CD4-positive, alpha-beta T cell treated with Interleukin-15 for 1 hour (primary cell): ENCODE data around the gene GALT.

Experiments used
- DNase-seq: peaks from one replicate; pipeline ENCODE4 v3.0.0-alpha.2; 2020

Gene GALT

GRCh38 chr9:34652602-34653000 lies 6.1 kb downstream of the GALT start:
- no peak for DNase-seq

GRCh38 chr9:34653151-34654072 lies 6.9 kb downstream of the GALT start:
- DNase-seq: no peak

- no peak for DNase-seq
These were observed 8.0 kb downstream of the GALT start for GRCh38 chr9:34654323-34655051.

GRCh38 chr9:34655394-34655793 lies 8.9 kb downstream of the GALT start:
- DNase-seq: no peak

- DNase-seq: no peak
These were observed 10.5 kb downstream of the GALT start for GRCh38 chr9:34656992-34657391.

- no peak for DNase-seq
These were observed 12.0 kb downstream of the GALT start for GRCh38 chr9:34658461-34658860.

DNA sequence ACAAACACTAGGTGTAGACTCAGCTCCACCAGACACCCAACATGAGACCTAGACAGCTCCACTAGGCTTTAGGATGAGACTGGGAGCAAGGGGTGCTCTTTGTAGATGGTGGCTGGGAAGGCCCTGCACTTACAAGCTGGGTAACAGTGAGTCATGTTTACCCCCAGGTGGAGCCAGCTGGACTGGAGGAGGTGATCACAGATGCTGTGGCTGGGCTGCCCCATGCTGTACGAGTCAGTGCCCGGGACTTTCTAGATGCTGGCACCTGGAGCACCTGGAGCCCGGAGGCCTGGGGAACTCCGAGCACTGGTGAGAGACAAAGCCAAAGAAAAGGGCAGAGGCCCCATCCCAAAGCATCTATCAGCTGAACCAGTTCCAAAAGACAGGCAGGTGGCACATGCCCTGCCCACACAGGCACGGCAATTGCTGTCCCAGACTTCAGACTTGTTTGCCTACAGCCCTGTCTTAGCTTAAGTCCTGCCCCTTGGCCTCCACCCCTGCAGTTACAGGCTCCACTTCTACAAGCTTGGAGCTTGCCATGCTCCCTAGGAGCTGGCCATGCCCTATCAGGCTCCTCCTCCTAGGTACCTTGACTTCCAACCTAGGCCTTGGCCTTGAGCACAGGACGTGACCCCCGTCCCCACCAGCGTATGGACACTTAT lies 13.2 kb downstream of the GALT start:
- no peak for DNase-seq

- no peak for DNase-seq
These were observed 16.2 kb downstream of the GALT start, which contains the start of gene CCL27 for GRCh38 chr9:34662526-34663302. Gene CCL27, minus strand, starts transcription at chr9:34662657. Its CDS starts 24 bp downstream, at chr9:34662633.

- peak; percentile 64 for DNase-seq
These were observed 16.8 kb downstream of the GALT start for GRCh38 chr9:34663303-34663605.

- DNase-seq: peak; percentile 73
These were observed 18.0 kb downstream of the GALT start for GRCh38 chr9:34664281-34665066.

GRCh38 chr9:34665067-34665380 lies 18.5 kb downstream of the GALT start:
- DNase-seq: no peak

- DNase-seq: peak; percentile 94
These were observed 19.1 kb downstream of the GALT start for GRCh38 chr9:34665381-34666250.

GRCh38 chr9:34669809-34670562 lies 23.5 kb downstream of the GALT start:
- no peak for DNase-seq

DNA sequence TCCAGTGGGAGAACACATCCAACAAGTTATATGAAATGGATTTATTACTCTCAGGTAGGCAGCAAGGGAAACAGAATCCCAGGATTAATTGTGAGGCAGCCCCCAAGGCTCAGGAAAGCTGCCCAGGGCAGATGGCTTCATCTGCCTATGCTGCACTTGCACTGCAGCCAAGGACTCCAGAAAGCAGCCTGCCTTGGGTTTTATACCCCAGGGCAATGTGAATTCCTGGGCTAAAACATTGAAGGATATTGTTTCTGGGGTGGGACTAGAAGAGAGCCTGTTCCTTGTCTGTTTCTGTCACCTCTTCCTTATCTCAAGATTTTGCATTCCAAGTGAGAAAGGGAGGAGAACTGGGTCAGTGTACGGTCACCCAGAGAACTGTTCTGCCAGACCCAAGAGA lies 24.8 kb downstream of the GALT start:
- no peak for DNase-seq

DNA sequence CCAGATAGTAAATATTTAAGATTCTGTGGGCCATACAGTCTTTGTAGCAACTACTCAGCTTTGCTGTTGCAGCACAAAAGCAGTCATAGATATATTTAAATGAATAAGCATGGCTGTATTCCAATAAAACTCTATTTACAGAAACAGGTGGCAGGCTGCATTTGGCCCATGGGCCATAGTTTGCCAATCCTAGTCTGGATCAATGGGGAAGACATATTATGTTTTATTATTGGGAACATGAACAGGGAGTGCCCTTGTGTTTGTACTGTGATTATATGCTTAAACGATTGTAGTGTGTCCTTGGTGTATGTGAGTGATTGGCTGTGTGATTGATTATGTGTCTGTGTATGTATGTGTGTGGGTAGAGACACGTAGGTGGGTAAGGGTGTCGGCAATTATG lies 28.0 kb downstream of the GALT start:
- DNase-seq: no peak

GRCh38 chr9:34675048-34675714 lies 28.7 kb downstream of the GALT start:
- peak; percentile 49 for DNase-seq

- no peak for DNase-seq
These were observed 29.4 kb downstream of the GALT start for GRCh38 chr9:34675869-34676268.

DNA sequence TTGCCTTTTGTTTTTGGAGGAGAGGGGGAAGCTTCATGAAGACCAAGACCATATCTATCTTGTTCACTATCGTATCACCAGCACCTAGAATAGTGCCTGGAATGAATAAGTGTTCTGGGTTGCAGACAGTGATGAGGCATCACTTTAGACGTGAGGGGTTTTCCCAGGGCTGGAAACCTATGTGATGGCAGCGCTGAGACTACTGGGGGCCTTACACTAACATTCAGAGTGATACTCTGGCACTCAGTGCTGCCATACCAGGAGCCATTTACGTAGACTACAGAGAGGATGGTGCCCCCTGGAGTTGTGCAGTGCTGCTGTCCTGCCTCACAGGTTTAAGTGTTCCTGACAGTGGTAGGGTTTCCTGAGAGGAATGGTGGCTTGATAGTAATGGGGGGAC lies 37.7 kb downstream of the GALT start:
- DNase-seq: no peak

DNA sequence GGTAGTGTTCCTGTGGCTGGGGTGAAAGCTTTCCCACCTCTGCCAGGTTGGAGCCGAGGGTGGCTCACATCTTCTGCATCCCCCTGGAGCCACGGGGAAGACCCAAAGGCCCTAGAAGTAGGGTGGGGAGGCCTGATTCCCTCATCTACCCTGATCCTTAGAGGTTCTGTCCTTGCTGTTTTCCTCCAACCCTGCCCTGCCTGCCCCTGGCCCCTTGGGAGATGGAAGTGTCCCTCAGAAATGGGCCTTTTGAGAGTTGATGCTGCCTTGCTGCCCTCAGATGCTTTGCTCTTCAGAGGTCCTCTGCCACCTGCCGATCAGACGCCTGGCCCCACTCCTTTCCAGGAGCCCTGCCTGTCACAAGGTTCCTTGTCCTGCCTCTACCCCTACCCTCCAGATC lies 38.3 kb downstream of the GALT start:
- no peak for DNase-seq

DNA sequence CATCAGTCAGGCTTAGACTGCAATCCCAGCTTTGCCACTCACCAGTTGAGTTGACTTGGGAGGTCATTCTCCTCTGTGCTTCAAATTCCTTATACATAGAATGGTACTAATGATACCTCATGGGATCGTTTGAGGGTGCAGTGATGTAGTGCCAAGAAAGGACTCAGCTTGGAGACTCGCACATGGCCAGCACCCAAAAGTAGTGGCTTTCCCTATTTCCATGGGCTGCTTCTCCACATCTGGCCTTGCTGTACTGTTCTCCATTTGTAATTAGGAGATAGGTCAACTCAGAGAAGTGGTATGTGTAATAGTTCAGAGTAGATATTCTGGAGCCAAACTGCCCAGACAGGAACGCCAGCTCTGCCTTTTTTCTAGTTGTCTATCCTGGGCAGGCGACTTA lies 39.1 kb downstream of the GALT start:
- DNase-seq: no peak
